Thoracic aorta (tissue), 2 donors: ENCODE measurements around the gene NBPF3. TPM values are rescaled to one million over a fixed set of nuclear protein-coding genes. Genes with fewer than 3 reads are reported as not detected.

ENCODE experiments used
- ATAC-seq: fragments of 150-250 bp; one replicate; pipeline ENCODE4 v1.8.0; 2017; ENCODE audit warnings: low read depth; ENCODE audit not compliant: insufficient number of reproducible peaks, low FRiP score
- DNase-seq: peaks from one replicate; pipeline ENCODE4 v3.0.0-alpha.2; 2020; ENCODE audit warnings: low spot score
- H3K27ac ChIP-seq, 2 donors: fragments of 200-600 bp; sonication (generic); 1 replicate in 1 of 2; 2 replicates in 1 of 2; pipeline ENCODE4 v1.5.1; 2016; ENCODE audit warnings: mild to moderate bottlenecking in 2 of 2, moderate library complexity in 2 of 2
- H3K27me3 ChIP-seq: fragments of 200-600 bp; sonication (generic); replicated peaks from 2 replicates; pipeline ENCODE4 v1.6.0; 2016; ENCODE audit warnings: mild to moderate bottlenecking; ENCODE audit not compliant: insufficient read depth
- H3K36me3 ChIP-seq: fragments of 200-600 bp; sonication (generic); one replicate; pipeline ENCODE4 v1.5.1; 2016
- H3K4me1 ChIP-seq, 2 donors: fragments of 200-600 bp; sonication (generic); 1 replicate in 1 of 2; 2 replicates in 1 of 2; pipeline versions ENCODE4 v1.5.1 to v1.6.0; 2016; ENCODE audit warnings: low read depth in 2 of 2, mild to moderate bottlenecking in 1 of 2; ENCODE audit not compliant: control insufficient read depth in 1 of 2
- H3K4me3 ChIP-seq: fragments of 200-600 bp; sonication (generic); 2 replicates; pipeline ENCODE4 v1.5.1; 2016; ENCODE audit warnings: mild to moderate bottlenecking
- H3K9me3 ChIP-seq: fragments of 200-600 bp; sonication (generic); 2 replicates; pipeline ENCODE4 v1.5.1; 2016
- CTCF ChIP-seq: fragments of 200-600 bp; sonication (generic); IDR thresholded peaks from one replicate; pipeline ENCODE4 v1.5.1; 2019; ENCODE audit warnings: antibody characterized with exemption
- total RNA-seq, 2 donors: library from RNA; depleted of rRNA; stranded (reverse); fragments of >200 nt; gene quantifications; one replicate each; pipeline versions ENCODE4 v1.1.0 to v1.2.3, GENCODE V29; 2016

NBPF3 gene
- total RNA-seq, 2 donors from 2014 or later: 4.2 to 9.5 TPM

- ATAC-seq: no peak
- H3K27me3 ChIP-seq: no peaks in the 10 kb centered on the region
These were observed 86.5 kb downstream of the NBPF3 start for GRCh38 chr1:21526441-21526840.

GRCh38 chr1:21530368-21531016 lies 90.6 kb downstream of the NBPF3 start:
- no peak overlapping the region for H3K4me3 ChIP-seq
- DNase-seq (no peak), ATAC-seq (no peak)
- H3K9me3 ChIP-seq: no peaks in the 10 kb centered on the region
- no peak overlapping the region for H3K27ac ChIP-seq
- H3K4me1 ChIP-seq: no peaks in the 10 kb centered on the region
- no peaks in the 10 kb centered on the region for H3K27me3 ChIP-seq
- TF ChIP-seq CTCF: no peak
- no peaks in the 10 kb centered on the region for H3K36me3 ChIP-seq

More at GRCh38 chr1:21526441-21526840, 86.5 kb downstream of the NBPF3 start:
- Histone ChIP-seq H3K9me3 (no peaks in the 10 kb centered on the region), H3K27ac (no peak overlapping the region), H3K4me3 (no peak overlapping the region), H3K36me3 (no peaks in the 10 kb centered on the region), H3K4me1 (no peaks in the 10 kb centered on the region)
- DNase-seq: no peak
- no peak for TF ChIP-seq CTCF

GRCh38 chr1:21531241-21531640 lies 91.3 kb downstream of the NBPF3 start:
- H3K9me3 ChIP-seq: no peaks in the 10 kb centered on the region
- no peaks in the 10 kb centered on the region for H3K4me1 ChIP-seq
- DNase-seq (no peak), ATAC-seq (no peak)
- H3K27me3 ChIP-seq: no peaks in the 10 kb centered on the region
- H3K27ac ChIP-seq: no peak overlapping the region
- H3K36me3 ChIP-seq: no peaks in the 10 kb centered on the region
- H3K4me3 ChIP-seq: no peak overlapping the region
- TF ChIP-seq CTCF: no peak

- no peaks in the 10 kb centered on the region for H3K4me1 ChIP-seq
- DNase-seq: no peak
- no peaks in the 10 kb centered on the region for H3K36me3 ChIP-seq
- H3K27me3 ChIP-seq: no peaks in the 10 kb centered on the region
- no peak for TF ChIP-seq CTCF
- no peaks in the 10 kb centered on the region for H3K9me3 ChIP-seq
- no peak for ATAC-seq
- no peak overlapping the region for H3K4me3 ChIP-seq
- H3K27ac ChIP-seq: no peak overlapping the region
These were observed 92.6 kb downstream of the NBPF3 start for GRCh38 chr1:21532496-21532895.

GRCh38 chr1:21532992-21533534 lies 93.1 kb downstream of the NBPF3 start:
- TF ChIP-seq CTCF: no peak
- H3K36me3 ChIP-seq: no peaks in the 10 kb centered on the region
- H3K4me1 ChIP-seq: no peaks in the 10 kb centered on the region
- ATAC-seq (no peak), DNase-seq (no peak)
- H3K27ac ChIP-seq: no peak overlapping the region
- no peaks in the 10 kb centered on the region for H3K27me3 ChIP-seq
- no peak overlapping the region for H3K4me3 ChIP-seq
- H3K9me3 ChIP-seq: no peaks in the 10 kb centered on the region
